GM12874 (cell line): ENCODE measurements around the gene TIMM8A.

ENCODE experiments used
- TF ChIP-seq, protein P1 (sequence below): IDR thresholded peaks from 2 replicates; pipeline ENCODE4 v1.5.1; 2011; ENCODE audit warnings: low read depth, mild to moderate bottlenecking, control low read depth, low read length, moderate library complexity; ENCODE audit not compliant: insufficient read depth

Gene TIMM8A

DNA sequence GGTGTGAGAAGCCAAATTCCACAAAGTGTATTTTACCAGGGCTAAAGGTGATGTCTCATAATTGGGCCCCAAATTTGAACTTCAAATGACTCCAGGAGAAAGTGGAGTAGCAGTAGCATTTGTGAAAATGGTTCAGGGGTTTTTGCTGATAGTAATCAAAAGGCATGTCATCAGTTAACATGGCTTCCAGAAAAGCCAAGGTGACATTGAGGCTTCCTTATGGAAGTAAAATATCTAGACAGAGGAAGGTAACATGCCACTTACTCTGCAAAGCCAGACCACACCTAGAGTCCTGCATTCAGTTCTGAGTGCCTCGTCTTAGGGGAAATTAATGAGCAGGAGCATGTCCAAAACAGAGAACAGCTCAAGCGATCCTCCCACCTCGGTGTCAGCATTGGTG lies 40.1 kb upstream of the TIMM8A start:
- TF ChIP-seq, protein P1, sequence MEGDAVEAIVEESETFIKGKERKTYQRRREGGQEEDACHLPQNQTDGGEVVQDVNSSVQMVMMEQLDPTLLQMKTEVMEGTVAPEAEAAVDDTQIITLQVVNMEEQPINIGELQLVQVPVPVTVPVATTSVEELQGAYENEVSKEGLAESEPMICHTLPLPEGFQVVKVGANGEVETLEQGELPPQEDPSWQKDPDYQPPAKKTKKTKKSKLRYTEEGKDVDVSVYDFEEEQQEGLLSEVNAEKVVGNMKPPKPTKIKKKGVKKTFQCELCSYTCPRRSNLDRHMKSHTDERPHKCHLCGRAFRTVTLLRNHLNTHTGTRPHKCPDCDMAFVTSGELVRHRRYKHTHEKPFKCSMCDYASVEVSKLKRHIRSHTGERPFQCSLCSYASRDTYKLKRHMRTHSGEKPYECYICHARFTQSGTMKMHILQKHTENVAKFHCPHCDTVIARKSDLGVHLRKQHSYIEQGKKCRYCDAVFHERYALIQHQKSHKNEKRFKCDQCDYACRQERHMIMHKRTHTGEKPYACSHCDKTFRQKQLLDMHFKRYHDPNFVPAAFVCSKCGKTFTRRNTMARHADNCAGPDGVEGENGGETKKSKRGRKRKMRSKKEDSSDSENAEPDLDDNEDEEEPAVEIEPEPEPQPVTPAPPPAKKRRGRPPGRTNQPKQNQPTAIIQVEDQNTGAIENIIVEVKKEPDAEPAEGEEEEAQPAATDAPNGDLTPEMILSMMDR = no peak

DNA sequence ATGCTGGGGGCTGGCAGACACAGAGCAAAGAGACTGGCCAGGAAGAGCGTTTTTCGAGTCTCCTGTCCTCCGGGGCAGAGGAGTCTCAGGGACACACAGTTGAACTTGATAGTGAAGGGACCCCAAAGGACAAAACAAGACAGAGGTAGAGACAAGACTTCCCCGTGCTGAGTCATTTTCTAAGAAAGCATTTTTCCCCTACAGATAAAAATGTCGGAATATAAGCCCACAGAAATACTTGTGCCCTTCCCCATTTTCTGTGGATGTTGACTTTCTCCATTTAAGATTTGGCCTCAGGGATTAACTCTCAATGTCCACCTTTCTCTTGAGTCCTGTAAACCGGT lies 38.0 kb upstream of the TIMM8A start:
- TF ChIP-seq, protein P1 = no peak

DNA sequence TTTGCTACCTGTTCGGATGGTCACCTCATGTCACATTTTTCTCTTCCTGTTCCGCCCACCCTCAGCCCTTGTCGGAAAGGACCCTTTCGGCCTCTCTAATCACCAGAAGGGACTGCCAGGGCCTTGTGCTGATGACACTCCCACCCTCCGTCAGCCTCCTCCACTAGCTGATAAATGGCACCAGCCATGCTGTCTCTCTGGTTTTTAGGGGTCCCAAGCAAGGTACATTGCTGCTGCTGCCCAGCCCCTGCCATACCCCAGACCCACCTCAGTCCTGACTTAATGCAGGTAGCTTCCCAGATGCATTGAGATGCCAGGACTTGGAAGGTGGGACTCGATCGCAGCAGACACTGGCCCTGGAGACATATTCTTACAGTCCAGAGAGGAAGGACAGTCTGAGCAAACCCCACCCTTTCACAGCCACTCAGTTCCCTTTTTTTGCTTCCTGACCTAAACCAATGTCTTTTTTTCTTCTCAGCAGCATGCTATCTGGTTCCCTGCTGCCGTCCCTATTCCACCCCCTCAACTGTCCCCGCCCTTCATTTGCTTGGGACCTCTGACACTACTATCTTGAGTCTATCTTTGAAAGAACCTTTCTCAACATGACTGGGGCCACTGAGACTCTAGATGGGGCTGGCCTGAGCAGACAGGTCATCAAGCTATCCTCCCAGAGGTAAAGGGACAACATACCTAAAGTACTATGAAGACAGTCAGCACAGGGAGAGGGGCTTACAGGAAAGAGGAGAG lies 37.4 kb upstream of the TIMM8A start, which contains the start of gene BTK:
Gene BTK (minus strand): TSS at position 397 of the 747 bp plus-strand sequence. CDS start 10,907 bp downstream, outside the sequence.
- TF ChIP-seq, protein P1 = no peak

DNA sequence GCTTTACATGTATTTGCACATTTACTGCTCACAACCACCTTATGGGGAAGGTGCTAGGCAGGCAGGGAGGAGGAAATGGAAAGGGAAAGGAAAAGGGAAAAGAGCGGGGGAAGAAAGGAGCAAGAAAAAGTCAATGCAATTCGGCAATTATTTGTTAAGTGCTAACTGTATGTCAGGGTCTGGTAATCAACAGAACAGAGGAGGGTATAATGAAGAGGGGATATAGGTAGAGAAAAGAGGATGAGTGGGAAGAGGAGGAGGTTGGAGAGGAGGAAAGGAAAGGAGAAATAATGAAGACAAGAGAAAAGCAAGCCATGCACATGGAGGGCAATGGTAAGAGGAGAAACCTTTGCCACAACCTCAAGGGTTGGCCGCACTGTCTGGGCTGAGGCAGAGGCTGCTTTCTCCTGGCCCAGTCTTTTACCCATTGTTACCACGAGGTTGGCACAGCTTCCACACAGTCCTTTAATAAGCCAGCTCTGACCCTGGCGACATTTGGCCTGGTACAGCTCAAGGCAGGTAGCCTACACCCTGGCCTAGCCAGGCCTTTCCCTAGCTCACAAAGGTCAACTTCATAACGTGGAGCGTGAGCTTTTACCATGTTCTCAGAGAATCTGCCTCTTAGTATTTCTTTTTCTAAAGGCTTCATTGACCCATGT lies 36.6 kb upstream of the TIMM8A start:
- TF ChIP-seq, protein P1 = no peak

DNA sequence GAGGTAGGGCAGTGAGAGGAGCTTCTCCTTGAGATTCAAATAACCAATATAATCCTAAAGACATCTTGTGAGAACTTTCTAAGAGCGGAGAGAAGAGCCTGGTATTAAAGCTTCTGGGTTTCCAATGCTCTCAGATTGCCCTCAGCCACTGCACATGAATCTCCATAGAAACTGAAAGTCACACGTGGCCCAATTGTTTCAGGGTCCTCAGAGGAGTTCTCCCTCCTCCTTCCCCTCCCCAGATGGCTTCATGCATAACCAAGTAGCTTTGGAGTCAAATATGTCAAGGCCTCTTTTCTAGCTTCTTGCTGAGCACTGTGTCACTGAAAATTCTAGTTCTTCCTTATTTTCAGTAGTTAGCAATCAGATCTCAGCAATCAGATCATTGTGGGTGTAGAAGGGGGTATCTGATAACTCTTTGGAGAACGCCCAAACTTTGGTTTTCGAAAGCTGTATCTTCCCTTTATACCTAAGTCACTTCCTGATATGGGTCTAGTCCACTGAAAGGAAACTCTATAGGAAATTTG lies 35.2 kb upstream of the TIMM8A start:
- TF ChIP-seq, protein P1 = no peak

DNA sequence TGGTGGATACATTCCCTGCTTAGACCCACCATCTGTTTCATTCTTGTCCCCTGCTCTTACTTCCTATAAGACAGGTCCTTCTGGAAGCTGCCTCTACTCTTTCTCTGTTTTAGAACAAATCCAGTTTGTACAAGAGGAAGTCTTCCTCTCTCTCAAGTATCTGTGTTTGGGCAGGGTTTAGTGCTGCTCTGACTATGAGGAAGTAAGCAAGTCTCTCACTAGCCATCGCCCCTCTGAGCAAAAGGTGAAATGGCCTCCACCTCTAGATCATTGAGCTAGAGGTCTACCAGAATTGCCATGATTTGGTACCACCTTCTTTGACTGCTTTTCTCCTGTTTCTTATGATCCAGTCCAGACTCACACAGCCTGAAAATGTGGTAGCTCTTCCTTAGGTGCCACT lies 29.0 kb upstream of the TIMM8A start:
- TF ChIP-seq, protein P1 = no peak

DNA sequence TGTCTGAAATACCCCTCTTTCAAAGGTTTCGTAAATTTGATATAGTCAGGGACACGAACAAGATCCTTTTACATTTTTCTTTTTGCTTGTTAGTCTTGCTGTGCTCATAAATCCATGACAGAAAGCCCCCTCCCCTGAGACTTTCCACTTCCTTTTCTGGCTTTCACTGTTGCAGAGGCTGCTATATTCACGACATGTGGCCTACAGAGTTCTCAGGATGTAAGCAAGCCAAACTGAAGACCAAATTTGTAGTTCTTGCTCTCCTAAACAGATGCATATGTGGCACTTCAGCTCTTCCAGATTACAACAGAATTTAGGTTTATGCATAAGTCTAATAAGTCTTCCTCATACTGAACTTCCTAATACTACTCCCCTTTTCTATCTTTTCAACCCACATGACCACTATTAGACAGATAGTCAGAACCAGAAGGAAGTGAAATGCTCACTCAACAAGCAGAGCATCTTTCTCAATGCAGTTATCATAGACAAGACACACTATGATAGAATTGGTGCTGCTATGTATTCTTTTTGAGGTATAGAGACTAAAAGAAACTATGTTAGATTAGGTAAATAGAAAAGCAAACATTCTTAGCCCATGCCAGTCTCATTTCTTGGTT lies 22.5 kb upstream of the TIMM8A start:
- TF ChIP-seq, protein P1 = no peak
